NT2/D1 (cell line): Measurements from ENCODE around the gene BACH2.

Experiments
- SUZ12 ChIP-seq: IDR thresholded peaks from 2 replicates; pipeline ENCODE4 v1.6.1; 2011; ENCODE audit not compliant: insufficient read length, insufficient read depth; ENCODE audit errors: extremely low read depth
- YY1 ChIP-seq: IDR thresholded peaks from 2 replicates; pipeline ENCODE4 v1.6.1; 2011; ENCODE audit not compliant: insufficient read length, insufficient read depth

GRCh38 chr6:89950446-89950845, 346.2 kb downstream of the BACH2 start:
- no peak for TF ChIP-seq SUZ12
- no peak for TF ChIP-seq YY1
